ENCODE results near the gene LPAR3. TPM values are rescaled to one million over a fixed set of nuclear protein-coding genes. Genes with fewer than 3 reads are reported as not detected.
A peak's percentile ranks its signal among the peaks of the same experiment; 100 is the strongest.

Gene LPAR3
- total RNA-seq, 1 donor from 2014 or later: 16.2 TPM

GRCh38 chr1:84782881-84783280 lies 110.1 kb downstream of the LPAR3 start:
- DNase-seq: no peak
- intact Hi-C loops (cut with micrococcal nuclease): no loop called here
- Histone ChIP-seq H3K4me1 (no peaks in the 10 kb centered on the region), H3K27ac (replicated peaks) (no peak overlapping the region), H3K9me3 (replicated peaks) (peaks cover 6% of the 10 kb centered on the region), H3K4me3 (no peak overlapping the region), H3K27me3 (ENCODE audit: low read depth) (no peaks in the 10 kb centered on the region), H3K36me3 (no peaks in the 10 kb centered on the region)
- TF ChIP-seq CTCF (IDR thresholded peaks at IDR 0.05; ENCODE audit: borderline replicate concordance): no peak

GRCh38 chr1:84781946-84782771 lies 110.8 kb downstream of the LPAR3 start:
- Histone ChIP-seq H3K4me3 (no peak overlapping the region), H3K27ac (replicated peaks) (no peak overlapping the region), H3K9me3 (replicated peaks) (no peaks in the 10 kb centered on the region), H3K36me3 (no peaks in the 10 kb centered on the region), H3K27me3 (ENCODE audit: low read depth) (no peaks in the 10 kb centered on the region), H3K4me1 (no peaks in the 10 kb centered on the region)
- intact Hi-C loops (cut with micrococcal nuclease): no loop called here
- TF ChIP-seq CTCF (IDR thresholded peaks at IDR 0.05; ENCODE audit: borderline replicate concordance): peak; percentile 67
- peak; percentile 64 for DNase-seq

GRCh38 chr1:84780000-84780716 lies 112.8 kb downstream of the LPAR3 start:
- Histone ChIP-seq H3K27me3 (ENCODE audit: low read depth) (no peaks in the 10 kb centered on the region), H3K4me1 (no peaks in the 10 kb centered on the region), H3K4me3 (no peak overlapping the region), H3K9me3 (replicated peaks) (no peaks in the 10 kb centered on the region), H3K36me3 (no peaks in the 10 kb centered on the region), H3K27ac (replicated peaks) (no peak overlapping the region)
- intact Hi-C loops (cut with micrococcal nuclease): loop anchor here (10.0 kb wide), 1 partner anchor 875 kb away; no protein-coding TSS in a partner anchor
- no peak for TF ChIP-seq CTCF (IDR thresholded peaks at IDR 0.05; ENCODE audit: borderline replicate concordance)
- no peak for DNase-seq

GRCh38 chr1:84776639-84777038 lies 116.4 kb downstream of the LPAR3 start:
- H3K36me3 ChIP-seq: no peaks in the 10 kb centered on the region
- TF ChIP-seq CTCF (IDR thresholded peaks at IDR 0.05; ENCODE audit: borderline replicate concordance): no peak
- no peak overlapping the region for H3K4me3 ChIP-seq
- intact Hi-C loops (cut with micrococcal nuclease): loop anchor here (10.0 kb wide), 1 partner anchor 872 kb away; no protein-coding TSS in a partner anchor
- no peaks in the 10 kb centered on the region for H3K27me3 ChIP-seq (ENCODE audit: low read depth)
- DNase-seq: no peak
- H3K4me1 ChIP-seq: no peaks in the 10 kb centered on the region
- H3K9me3 ChIP-seq (replicated peaks): no peaks in the 10 kb centered on the region
- no peak overlapping the region for H3K27ac ChIP-seq (replicated peaks)

- intact Hi-C loops (cut with micrococcal nuclease): loop anchor here (10.0 kb wide), 1 partner anchor 871 kb away; no protein-coding TSS in a partner anchor
- Histone ChIP-seq H3K4me3 (no peak overlapping the region), H3K27me3 (ENCODE audit: low read depth) (no peaks in the 10 kb centered on the region), H3K9me3 (replicated peaks) (no peaks in the 10 kb centered on the region), H3K36me3 (no peaks in the 10 kb centered on the region), H3K27ac (replicated peaks) (no peak overlapping the region), H3K4me1 (no peaks in the 10 kb centered on the region)
- TF ChIP-seq CTCF (IDR thresholded peaks at IDR 0.05; ENCODE audit: borderline replicate concordance): no peak
- DNase-seq: no peak
Measured at GRCh38 chr1:84775535-84775920, 117.5 kb downstream of the LPAR3 start.

Data from left ventricle myocardium inferior (tissue), 1 donor.